Left forelimb (tissue), 1 donor: ENCODE data around the gene TSEN54.
"Not testable (repeated sequence)": the region's sequence is repeated elsewhere in the genome, so short reads cannot be mapped to it uniquely, and the experiment has no call there.

Experiments
- DNase-seq: peaks from one replicate; pipeline ENCODE4 v3.0.0-alpha.2; 2018; ENCODE audit warnings: low spot score

TSEN54 gene

GRCh38 chr17:75516255-75516618, at the start of gene TSEN54:
Gene TSEN54, plus strand, starts transcription at chr17:75516528. Its CDS starts 33 bp downstream, at chr17:75516561.
- peak; percentile 96 for DNase-seq

DNA sequence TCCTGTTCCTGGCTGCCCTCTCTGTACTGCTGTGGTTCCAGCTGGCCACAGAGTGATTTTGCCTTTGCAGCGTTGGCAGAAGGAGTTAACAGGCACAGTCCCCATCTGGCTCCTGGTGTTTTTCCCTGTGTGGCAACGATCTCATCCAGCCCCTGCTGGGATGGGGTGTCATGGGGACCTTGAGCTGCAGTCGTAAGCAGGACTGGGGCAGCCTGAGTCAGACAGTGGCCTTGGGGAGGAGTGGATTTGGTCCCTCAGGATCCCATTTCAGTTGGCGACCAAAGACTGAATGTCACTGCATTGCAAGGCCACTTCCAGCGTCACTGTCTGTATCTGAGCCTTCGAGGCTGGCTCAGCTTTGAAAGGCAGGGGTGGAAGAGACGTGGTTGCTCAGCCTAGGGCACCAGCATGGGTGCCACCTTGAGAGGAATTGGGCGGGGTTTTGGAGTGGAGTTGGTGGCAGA, 48.0 kb upstream of the TSEN54 start:
- no peak for DNase-seq

DNA sequence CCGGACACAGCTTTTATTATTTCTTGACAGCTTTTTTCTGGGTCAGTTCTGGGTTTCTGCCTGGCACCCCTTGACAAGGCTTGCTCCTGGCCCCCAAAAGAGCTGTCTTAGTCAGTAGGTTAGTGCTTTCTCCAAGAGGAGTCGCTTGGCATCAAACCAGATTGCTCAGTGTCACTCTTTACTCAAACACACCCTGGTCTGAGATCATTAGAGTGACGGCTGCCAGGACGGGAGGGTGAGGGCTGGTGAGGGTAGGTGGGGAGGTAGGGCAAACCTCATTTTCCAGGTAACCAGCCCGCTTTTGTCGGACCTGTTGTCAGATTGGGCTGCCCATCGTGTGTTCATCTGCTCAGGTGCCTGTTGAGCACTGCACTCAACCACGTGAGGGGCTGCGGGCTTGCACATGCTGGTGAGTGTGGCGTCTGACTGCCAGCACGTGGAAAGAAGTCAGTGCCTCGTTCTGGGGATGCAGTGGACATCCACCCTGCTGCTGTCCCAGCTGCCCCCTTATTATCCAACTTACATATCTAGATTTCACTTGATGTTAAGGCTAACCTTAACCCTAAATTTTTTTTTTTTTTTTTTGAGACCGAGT, 47.5 kb upstream of the TSEN54 start:
- no peak for DNase-seq

GRCh38 chr17:75471207-75471606, 45.1 kb upstream of the TSEN54 start:
- no peak for DNase-seq

DNA sequence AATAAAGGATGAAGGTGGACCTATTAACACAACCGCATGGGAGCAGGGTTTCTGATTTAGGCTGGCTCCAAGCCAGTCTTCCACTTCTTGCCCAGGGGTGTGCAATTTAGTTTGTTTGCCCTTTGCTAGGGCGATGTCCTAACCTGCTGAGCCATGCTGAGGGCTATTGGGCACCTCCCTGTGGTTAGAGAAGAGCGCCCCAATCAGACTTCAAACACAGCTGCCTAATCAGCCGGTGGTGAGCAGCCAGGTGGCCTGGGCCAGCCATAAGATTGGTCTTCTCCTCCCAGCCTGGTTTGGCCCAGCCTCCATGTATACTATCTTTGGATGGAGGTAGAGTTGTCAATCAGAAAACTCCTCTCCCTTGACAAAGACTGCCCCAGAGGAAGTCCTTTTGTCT, 44.2 kb upstream of the TSEN54 start:
- no peak for DNase-seq

DNA sequence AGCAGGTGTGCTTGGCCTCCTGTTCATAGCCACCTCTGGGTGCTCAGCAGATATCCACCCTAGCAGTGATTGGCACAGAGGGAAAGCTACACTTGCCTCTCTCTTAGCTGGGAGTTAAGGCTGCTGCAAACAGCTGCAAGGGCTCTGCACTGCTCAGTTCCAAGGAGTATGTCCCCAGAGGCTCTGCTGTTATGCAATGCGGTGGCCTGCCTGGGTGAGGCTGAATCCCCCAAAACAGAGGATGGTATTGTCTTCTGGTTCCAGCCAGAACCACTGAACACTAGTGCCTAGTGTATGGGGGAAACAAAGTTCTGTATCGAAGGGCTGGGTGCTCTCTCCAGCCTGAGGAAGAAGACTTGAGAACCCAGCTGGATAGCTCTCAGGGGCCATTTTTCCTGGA, 43.1 kb upstream of the TSEN54 start:
- DNase-seq = no peak

DNA sequence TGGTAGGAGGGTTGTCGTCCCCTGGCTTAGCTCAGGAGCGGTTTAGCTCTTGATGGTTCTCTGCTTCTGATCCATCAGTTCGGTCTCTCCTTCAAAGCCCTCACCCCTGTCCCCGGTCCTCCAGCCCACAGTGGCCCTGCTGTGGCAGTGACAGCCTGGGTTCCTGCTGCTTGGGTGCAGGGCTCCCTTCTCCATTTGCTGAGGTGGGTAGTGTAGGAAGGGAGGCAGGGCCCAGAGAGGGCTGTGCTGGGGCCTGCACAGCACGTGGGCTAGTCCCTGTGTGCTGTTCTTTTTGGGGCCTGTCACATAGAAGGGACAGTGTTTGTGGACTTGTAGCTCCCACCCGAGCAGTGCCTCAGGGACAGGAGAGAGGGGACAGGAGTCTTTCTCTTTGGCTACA, 41.6 kb upstream of the TSEN54 start:
- DNase-seq = no peak

DNA sequence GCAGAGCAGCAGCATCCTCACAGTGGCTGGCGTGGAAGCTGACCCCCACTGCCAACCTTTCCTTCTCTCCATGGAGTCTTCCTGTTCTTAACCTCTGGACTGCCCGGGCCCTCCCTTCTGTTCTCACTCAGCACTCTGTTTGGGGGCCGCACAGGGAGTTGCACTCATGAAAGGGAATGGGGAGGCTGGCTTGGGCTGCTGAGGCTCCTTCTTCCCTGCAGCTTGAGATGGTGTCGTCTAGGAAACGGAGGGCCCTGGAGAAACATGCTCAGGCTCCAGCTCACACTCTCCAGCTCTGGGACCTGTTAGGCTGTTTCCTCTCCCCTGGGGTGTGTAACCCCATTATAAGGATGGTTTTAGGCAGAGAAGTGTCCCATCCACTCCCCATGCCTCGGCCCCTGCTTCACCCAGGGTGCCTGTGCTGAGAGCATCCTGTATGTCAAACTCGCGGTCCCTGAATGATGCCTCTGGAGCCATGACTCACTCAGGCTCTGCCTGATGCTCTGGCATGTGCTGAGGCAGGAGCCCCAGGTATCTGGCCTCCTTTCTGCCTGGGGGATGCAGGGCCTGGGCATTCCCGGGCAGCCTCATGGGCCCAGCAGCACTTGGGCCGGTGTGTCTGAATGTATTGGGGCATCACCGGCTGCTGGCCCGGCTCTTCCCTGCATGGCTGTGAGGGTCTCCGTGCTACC, 41.0 kb upstream of the TSEN54 start:
- DNase-seq = no peak

GRCh38 chr17:75475851-75476250, 40.5 kb upstream of the TSEN54 start:
- DNase-seq = no peak

DNA sequence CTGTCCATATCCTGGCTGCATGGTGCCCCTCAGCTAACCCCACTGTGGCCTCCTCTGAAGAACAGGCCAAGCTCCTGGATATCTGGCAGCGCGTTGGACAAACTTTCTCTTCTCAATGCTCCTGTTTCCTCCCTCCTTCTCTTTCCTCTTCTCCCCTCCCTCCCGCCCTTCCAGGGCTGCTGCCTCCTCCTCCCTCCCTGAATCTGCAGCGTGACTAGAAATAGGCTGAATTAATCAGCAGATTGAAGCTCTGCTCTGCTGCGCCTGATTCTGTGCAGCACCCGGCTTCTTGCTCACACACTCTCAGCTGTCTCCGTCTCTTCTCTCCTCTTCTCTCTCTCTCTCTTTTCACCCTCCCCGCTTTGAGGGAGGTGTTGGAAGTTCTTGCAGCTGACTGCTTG, 40.1 kb upstream of the TSEN54 start:
- DNase-seq = no peak

- no peak for DNase-seq
Observed at GRCh38 chr17:75476752-75477489, 39.4 kb upstream of the TSEN54 start.

- DNase-seq = not testable (repeated sequence)
Observed at GRCh38 chr17:75477490-75477862, 38.9 kb upstream of the TSEN54 start.

DNA sequence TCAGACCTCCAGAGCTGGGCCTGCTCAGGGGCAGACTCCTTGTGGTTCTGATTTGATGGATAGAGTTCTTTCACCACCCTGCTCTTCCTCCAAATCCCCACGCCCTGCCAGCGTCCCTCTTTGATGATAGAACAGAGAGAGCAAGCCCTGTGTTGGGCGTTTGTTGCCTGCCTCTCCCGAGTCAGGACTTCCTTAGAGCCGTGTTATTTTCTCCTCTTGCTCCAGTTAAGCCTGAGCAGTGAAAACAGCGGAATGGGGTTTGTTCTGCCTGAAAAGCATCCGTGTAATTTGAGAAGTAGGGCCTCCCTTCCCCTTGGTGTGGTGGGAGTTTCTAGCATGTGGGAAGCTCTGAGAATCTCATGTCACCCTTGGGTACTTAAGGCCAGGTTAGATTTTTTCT, 37.8 kb upstream of the TSEN54 start:
- no peak for DNase-seq

- DNase-seq = no peak
Observed at GRCh38 chr17:75480281-75480680, 36.0 kb upstream of the TSEN54 start.

DNA sequence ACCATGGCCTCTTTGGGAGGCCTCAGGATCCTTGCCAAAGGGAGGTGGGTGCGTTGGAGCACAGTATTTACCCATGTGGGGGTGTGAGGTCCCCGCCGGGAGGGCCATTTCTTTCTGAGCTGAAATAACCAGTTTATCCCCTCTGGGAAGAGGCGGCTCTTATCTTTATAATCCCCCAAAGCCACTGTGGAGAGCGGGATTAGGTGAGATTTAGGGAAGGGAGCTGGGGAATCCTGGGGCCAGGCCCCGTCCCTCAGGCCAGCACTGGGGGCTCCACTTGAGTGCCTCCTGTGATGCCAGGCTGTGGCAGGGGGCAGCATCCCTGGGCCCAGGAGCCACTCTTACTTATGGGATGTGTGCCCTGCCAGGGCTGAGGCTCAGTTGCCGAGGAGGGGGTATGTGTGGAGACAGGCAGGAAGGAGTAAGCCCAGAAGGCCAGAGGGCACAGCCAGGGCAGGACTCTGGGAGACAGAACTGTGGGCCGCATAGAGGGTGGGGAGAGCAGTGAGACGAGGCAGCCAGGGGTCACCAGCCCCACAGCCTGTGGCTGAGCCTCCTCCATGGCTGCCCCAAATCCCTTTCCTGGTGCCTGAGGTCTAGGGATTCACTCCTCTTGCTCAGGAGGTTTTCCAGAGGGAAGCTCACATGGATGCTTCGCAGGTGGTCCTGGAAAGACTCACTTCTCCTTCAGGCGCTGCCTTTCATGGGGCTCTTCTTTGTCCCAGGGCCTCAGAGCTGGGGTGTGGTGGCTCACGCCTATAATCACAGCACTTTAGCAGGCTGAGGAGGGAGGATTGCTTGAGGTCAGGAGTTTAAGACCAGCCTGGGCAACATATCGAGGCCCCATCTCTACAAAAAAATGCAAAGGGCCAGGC, 34.9 kb upstream of the TSEN54 start:
- no peak for DNase-seq

DNA sequence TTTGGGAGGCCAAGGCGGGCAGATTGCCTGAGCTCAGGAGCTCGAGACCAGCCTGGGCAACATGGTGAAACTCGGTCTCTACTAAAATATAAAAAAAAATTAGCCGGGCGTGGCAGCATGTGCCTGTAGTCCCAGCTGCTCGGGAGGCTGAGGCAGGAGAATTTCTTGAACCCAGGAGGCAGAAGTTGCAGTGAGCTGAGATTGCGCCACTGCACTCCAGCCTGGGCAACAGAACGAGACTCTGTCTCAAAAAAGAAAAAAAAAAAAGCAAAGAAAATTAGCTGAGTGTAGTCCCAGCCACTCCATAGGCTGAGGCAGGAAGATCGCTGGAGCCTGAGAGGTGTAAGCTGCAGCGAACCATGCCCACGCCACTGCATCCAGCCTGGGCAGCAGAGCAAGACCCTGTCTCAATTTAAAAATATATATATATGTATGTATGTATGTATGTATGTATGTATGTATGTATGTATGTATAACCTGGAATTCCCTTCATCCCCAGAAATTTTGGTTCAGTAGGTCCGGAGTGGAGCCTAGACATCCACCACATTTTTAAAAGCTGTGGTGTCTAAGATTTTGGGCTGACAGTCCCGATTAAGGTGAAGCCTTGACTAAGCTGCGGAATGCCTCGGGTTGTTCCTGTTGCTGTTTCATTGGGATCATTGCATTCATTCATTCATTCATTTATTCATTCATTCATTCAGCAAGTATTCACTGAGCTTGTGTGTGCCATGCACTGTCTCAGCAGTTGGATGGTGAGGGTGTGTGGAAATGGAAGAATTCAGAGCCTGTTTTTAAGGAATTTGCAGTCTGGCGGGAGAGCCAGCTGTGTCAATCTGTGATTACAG, 34.0 kb upstream of the TSEN54 start:
- no peak for DNase-seq

DNA sequence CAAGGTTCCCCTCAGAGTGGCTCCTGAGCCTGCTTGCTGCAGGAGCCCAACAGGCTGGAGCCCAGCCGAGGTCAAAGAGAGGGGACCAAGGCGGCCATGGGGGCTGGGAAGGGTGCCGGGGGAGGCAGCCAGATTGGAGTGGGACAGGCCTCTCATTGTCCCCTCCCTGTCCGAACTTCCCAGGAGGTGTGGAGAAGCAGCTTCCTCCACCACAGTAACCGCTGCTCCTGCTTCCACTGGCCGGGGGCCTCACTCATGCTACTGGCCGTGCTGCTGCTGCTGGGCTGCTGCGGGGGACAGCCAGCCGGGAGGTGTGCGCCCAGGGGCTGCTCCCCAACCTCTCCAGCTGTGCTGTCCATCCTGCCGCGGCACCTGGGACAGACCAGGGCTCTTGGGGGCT, 30.6 kb upstream of the TSEN54 start:
- DNase-seq = no peak

- no peak for DNase-seq
Observed at GRCh38 chr17:75486151-75486550, 30.2 kb upstream of the TSEN54 start.

DNA sequence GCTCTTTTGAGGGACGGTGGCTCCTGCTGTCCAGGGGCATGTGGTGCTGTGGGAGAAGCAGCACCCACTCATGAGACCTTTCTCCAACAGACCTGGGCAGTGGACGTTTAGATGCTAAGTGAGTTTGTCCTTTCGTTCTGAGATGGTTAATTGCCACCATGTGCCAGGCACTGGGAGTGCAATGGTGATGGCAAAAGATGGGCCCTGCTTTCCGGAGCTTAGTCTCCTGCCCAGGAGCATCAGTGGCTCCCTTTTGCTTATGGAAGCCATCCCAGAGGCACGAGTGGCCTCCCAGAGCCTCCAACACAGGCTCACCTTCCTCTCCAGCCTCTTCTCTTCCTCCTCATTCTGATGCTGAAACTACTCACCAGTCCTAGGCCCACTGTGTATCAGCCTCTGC, 29.4 kb upstream of the TSEN54 start:
- DNase-seq = no peak

DNA sequence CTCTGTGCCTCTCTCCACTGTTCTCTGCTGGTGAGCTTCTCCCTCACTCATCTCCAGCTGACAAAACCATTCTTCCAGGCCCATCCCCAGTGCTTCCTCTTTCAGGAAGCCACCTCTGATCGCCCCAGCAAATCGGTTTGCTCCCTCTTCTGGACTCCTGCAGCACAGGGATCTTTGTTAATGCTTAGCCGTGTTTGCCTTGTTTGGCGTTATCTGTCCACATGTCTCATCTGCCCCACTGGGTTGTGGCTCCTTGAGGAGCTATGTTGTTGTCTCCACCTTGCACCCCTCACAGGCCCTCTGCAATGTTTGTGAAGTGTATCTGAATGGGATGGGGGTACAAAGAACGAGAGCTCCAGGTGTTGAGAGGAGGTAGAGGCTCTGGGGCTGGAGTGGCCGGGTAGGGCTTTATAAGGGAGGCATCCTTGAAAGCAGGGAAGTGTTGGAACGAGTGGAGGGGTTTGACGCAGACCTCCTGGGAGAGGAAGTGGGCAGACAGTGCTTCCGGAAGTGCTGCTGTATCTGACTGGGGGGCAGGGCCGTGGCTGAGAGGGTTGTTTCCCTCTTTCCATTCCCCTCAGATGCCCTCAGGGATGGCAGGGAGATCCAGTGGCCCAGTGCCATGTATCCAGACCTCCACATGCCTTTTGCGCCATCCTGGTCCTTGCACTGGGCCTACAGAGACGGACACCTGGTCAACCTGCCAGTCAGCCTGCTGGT, 28.8 kb upstream of the TSEN54 start:
- DNase-seq = no peak
